Ishikawa (cell line): ENCODE results near the gene MMP17.

ENCODE experiments used
- CEBPB ChIP-seq: IDR thresholded peaks from 2 replicates; pipeline ENCODE4 v1.6.1; 2012
- EP300 ChIP-seq: IDR thresholded peaks from 2 replicates; pipeline ENCODE4 v1.6.1; 2012; ENCODE audit warnings: borderline replicate concordance
- FOXM1 ChIP-seq: IDR thresholded peaks from 2 replicates; pipeline ENCODE4 v1.6.1; 2012; ENCODE audit warnings: low read depth, borderline replicate concordance
- NFIC ChIP-seq: IDR thresholded peaks from 2 replicates; pipeline ENCODE4 v1.6.1; 2012
- RAD21 ChIP-seq: IDR thresholded peaks from 2 replicates; pipeline ENCODE4 v1.6.1; 2012; ENCODE audit warnings: low read depth
- TAF1 ChIP-seq: IDR thresholded peaks from 2 replicates; pipeline ENCODE4 v1.6.1; 2012; ENCODE audit warnings: low read depth, mild to moderate bottlenecking
- TCF12 ChIP-seq: IDR thresholded peaks from 2 replicates; pipeline ENCODE4 v1.6.1; 2012; ENCODE audit warnings: low read depth
- TEAD4 ChIP-seq: IDR thresholded peaks from 2 replicates; pipeline ENCODE4 v1.6.1; 2012
- ZBTB7A ChIP-seq: IDR thresholded peaks from 2 replicates; pipeline ENCODE4 v1.6.1; 2012; ENCODE audit warnings: low read depth
- TF ChIP-seq, protein P1 (sequence below): IDR thresholded peaks from 2 replicates; pipeline ENCODE4 v1.6.1; 2012
- TF ChIP-seq, protein P2 (sequence below): IDR thresholded peaks from 2 replicates; pipeline ENCODE4 v1.6.1; 2012; ENCODE audit warnings: low read depth, mild to moderate bottlenecking

DNA sequence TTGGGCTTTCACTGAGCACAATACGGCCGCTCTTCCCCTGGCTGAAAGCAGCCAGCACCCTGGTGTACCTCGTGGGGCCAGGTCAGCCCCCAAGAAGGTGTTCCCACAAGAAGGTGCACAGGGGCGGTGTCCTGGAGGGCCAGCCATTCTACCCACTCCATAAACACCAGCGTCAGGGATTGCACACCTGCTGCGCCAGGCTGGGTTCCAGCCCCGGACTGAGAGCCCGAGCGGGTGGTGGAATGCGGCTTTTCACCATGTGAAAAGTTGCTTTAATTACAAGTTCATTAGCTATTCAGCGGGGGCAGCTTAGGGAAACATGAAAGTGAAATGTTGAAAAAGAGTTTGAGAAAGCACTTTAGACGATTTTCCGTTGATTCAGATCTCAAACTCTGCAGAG is 17.5 kb upstream of the MMP17 start:
- TF ChIP-seq, protein P1, sequence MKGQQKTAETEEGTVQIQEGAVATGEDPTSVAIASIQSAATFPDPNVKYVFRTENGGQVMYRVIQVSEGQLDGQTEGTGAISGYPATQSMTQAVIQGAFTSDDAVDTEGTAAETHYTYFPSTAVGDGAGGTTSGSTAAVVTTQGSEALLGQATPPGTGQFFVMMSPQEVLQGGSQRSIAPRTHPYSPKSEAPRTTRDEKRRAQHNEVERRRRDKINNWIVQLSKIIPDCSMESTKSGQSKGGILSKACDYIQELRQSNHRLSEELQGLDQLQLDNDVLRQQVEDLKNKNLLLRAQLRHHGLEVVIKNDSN, result no peak
- no peak for TF ChIP-seq NFIC
- no peak for TF ChIP-seq TEAD4
- no peak for TF ChIP-seq EP300
- no peak for TF ChIP-seq FOXM1
- TF ChIP-seq, protein P2, sequence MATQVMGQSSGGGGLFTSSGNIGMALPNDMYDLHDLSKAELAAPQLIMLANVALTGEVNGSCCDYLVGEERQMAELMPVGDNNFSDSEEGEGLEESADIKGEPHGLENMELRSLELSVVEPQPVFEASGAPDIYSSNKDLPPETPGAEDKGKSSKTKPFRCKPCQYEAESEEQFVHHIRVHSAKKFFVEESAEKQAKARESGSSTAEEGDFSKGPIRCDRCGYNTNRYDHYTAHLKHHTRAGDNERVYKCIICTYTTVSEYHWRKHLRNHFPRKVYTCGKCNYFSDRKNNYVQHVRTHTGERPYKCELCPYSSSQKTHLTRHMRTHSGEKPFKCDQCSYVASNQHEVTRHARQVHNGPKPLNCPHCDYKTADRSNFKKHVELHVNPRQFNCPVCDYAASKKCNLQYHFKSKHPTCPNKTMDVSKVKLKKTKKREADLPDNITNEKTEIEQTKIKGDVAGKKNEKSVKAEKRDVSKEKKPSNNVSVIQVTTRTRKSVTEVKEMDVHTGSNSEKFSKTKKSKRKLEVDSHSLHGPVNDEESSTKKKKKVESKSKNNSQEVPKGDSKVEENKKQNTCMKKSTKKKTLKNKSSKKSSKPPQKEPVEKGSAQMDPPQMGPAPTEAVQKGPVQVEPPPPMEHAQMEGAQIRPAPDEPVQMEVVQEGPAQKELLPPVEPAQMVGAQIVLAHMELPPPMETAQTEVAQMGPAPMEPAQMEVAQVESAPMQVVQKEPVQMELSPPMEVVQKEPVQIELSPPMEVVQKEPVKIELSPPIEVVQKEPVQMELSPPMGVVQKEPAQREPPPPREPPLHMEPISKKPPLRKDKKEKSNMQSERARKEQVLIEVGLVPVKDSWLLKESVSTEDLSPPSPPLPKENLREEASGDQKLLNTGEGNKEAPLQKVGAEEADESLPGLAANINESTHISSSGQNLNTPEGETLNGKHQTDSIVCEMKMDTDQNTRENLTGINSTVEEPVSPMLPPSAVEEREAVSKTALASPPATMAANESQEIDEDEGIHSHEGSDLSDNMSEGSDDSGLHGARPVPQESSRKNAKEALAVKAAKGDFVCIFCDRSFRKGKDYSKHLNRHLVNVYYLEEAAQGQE, result no peak
- TF ChIP-seq TCF12, result no peak
- TF ChIP-seq ZBTB7A, result no peak
- TF ChIP-seq CEBPB, result no peak
- no peak for TF ChIP-seq TAF1
- TF ChIP-seq RAD21, result no peak
